ENCODE measurements around the gene PHKA2.
"Not testable (repeated sequence)": the region's sequence is repeated elsewhere in the genome, so short reads cannot be mapped to it uniquely, and the experiment has no call there.

Gene PHKA2

GRCh38 chrX:18886344-18887161 lies 97.4 kb downstream of the PHKA2 start:
- peak; percentile 12 for DNase-seq

- DNase-seq, result no peak
Measured at GRCh38 chrX:18886005-18886343, 97.9 kb downstream of the PHKA2 start.

GRCh38 chrX:18885328-18886004 lies 98.4 kb downstream of the PHKA2 start:
- no peak for DNase-seq

- DNase-seq, result no peak
Measured at GRCh38 chrX:18884916-18885315, 99.0 kb downstream of the PHKA2 start.

- DNase-seq, result no peak
Measured at GRCh38 chrX:18883961-18884765, 99.8 kb downstream of the PHKA2 start.

- DNase-seq, result no peak
Measured at GRCh38 chrX:18883234-18883960, 100.5 kb downstream of the PHKA2 start.

GRCh38 chrX:18879144-18879543 lies 104.8 kb downstream of the PHKA2 start:
- no peak for DNase-seq

- DNase-seq, result no peak
Measured at GRCh38 chrX:18877469-18877868, 106.4 kb downstream of the PHKA2 start.

GRCh38 chrX:18875256-18875878 lies 108.5 kb downstream of the PHKA2 start:
- no peak for DNase-seq

GRCh38 chrX:18874560-18875255 lies 109.2 kb downstream of the PHKA2 start:
- no peak for DNase-seq

- no peak for DNase-seq
Measured at GRCh38 chrX:18873836-18874235, 110.1 kb downstream of the PHKA2 start.

- peak; percentile 45 for DNase-seq
Measured at GRCh38 chrX:18873189-18873791, 110.6 kb downstream of the PHKA2 start.

GRCh38 chrX:18872621-18873020 lies 111.3 kb downstream of the PHKA2 start:
- no peak for DNase-seq

GRCh38 chrX:18871970-18872369 lies 111.9 kb downstream of the PHKA2 start:
- no peak for DNase-seq

GRCh38 chrX:18871161-18871890 lies 112.6 kb downstream of the PHKA2 start:
- no peak for DNase-seq

- DNase-seq, result no peak
Measured at GRCh38 chrX:18864390-18864920, 119.5 kb downstream of the PHKA2 start.

- no peak for DNase-seq
Measured at GRCh38 chrX:18861511-18861910, 122.4 kb downstream of the PHKA2 start.

GRCh38 chrX:18856645-18856997 lies 127.3 kb downstream of the PHKA2 start:
- no peak for DNase-seq

GRCh38 chrX:18855919-18856644 lies 127.8 kb downstream of the PHKA2 start:
- no peak for DNase-seq

GRCh38 chrX:18847901-18848300 lies 136.0 kb downstream of the PHKA2 start:
- DNase-seq, result not testable (repeated sequence)
